PFSK-1 (cell line): ENCODE data around the gene PLEKHM2.

Source experiments
- FOXP2 ChIP-seq: optimal IDR thresholded peaks from 2 replicates; pipeline ENCODE3; 2011; ENCODE audit warnings: borderline replicate concordance, control low read depth, inconsistent platforms; ENCODE audit not compliant: insufficient read depth; ENCODE audit errors: extremely low read length, extremely low read depth
- POLR2AphosphoS5 ChIP-seq: IDR thresholded peaks from 2 replicates; pipeline ENCODE4 v1.6.1; 2012; ENCODE audit warnings: low read depth, mild to moderate bottlenecking, control low read depth, low read length, moderate library complexity
- REST ChIP-seq, 2 experiments: IDR thresholded peaks; 2 replicates each; pipeline versions ENCODE4 v1.6.1 to v1.8.0; 2011 to 2012; ENCODE audit warnings: low read depth in 2 of 2, low read length in 2 of 2, control low read depth in 1 of 2, inconsistent platforms in 1 of 2, mild to moderate bottlenecking in 1 of 2, moderate library complexity in 1 of 2; ENCODE audit not compliant: insufficient read depth in 1 of 2
- SIN3A ChIP-seq: IDR thresholded peaks from 2 replicates; pipeline ENCODE4 v1.6.1; 2012; ENCODE audit warnings: mild to moderate bottlenecking, low read length, moderate library complexity, borderline replicate concordance; ENCODE audit not compliant: insufficient read depth
- TAF1 ChIP-seq: IDR thresholded peaks from 2 replicates; pipeline ENCODE4 v1.6.1; 2012; ENCODE audit warnings: low read length, control low read depth, borderline replicate concordance; ENCODE audit not compliant: insufficient read depth

Gene PLEKHM2

GRCh38 chr1:15722836-15723532 lies 38.9 kb downstream of the PLEKHM2 start:
- TF ChIP-seq TAF1: no peak
- no peak for TF ChIP-seq SIN3A
- no peak for TF ChIP-seq POLR2AphosphoS5
- no peak for TF ChIP-seq FOXP2
- no peak for TF ChIP-seq REST (IDR thresholded peaks at IDR 0.05; ENCODE audit: insufficient read depth in 1 of 2, low read depth in 2 of 2, low read length in 2 of 2)

GRCh38 chr1:15723631-15724246 lies 39.6 kb downstream of the PLEKHM2 start:
- TF ChIP-seq POLR2AphosphoS5: no peak
- TF ChIP-seq REST (IDR thresholded peaks at IDR 0.05; ENCODE audit: insufficient read depth in 1 of 2, low read depth in 2 of 2, low read length in 2 of 2): no peak
- no peak for TF ChIP-seq SIN3A
- TF ChIP-seq TAF1: no peak
- TF ChIP-seq FOXP2: no peak

GRCh38 chr1:15724949-15725880 lies 41.1 kb downstream of the PLEKHM2 start:
- TF ChIP-seq TAF1 (no peak), REST (IDR thresholded peaks at IDR 0.05; ENCODE audit: insufficient read depth in 1 of 2, low read depth in 2 of 2, low read length in 2 of 2) (no peak), SIN3A (no peak)

GRCh38 chr1:15726508-15726907 lies 42.4 kb downstream of the PLEKHM2 start:
- TF ChIP-seq REST (IDR thresholded peaks at IDR 0.05; ENCODE audit: insufficient read depth in 1 of 2, low read depth in 2 of 2, low read length in 2 of 2) (no peak), SIN3A (no peak), FOXP2 (no peak), TAF1 (no peak), POLR2AphosphoS5 (no peak)
